Activated naive CD4-positive, alpha-beta T cell treated with anti-CD3 and anti-CD28 coated beads, Interleukin-2, amount 50 U/mL, for 72 hours (primary cell): ENCODE measurements around the gene INPP5D. TPM values are rescaled to one million over a fixed set of nuclear protein-coding genes. Genes with fewer than 3 reads are reported as not detected.
"Not testable (repeated sequence)": the region's sequence is repeated elsewhere in the genome, so short reads cannot be mapped to it uniquely, and the experiment has no call there.

Experiments
- ATAC-seq, 2 donors: fragments of 150-1000 bp; cut with Tn5 transposase; 2 replicates each; pipeline ENCODE4 v1.10.0; 2021; ENCODE audit warnings: mild to moderate bottlenecking in 2 of 2, moderate library complexity in 2 of 2
- DNase-seq, 2 donors: peaks; one replicate each; pipeline ENCODE4 v3.0.0; 2021 to 2022; ENCODE audit warnings: low spot score in 2 of 2
- H3K27ac Mint-ChIP-seq, 2 donors: one replicate each; pipeline ENCODE4 v1.8.0; 2022; ENCODE audit warnings: mild to moderate bottlenecking in 2 of 2, mixed read lengths in 2 of 2
- H3K36me3 Mint-ChIP-seq, 2 donors: one replicate each; pipeline ENCODE4 v1.8.0; 2022; ENCODE audit warnings: mixed read lengths in 2 of 2
- H3K9me3 Mint-ChIP-seq, 2 donors: one replicate each; pipeline ENCODE4 v1.8.0; 2022; ENCODE audit warnings: mixed read lengths in 2 of 2
- total RNA-seq, 2 donors: library from RNA; stranded (reverse); gene quantifications; one replicate each; pipeline ENCODE4 v1.2.3, GENCODE V29; 2022

The INPP5D gene
- total RNA-seq, 2 donors from 2014 or later, result 70.7 to 71.1 TPM

- DNase-seq, ATAC-seq, H3K9me3 Mint-ChIP-seq: not testable (repeated sequence)
- H3K27ac Mint-ChIP-seq, result peak overlapping the region in 1 of 2 donors; percentile 37
- H3K36me3 Mint-ChIP-seq, result peaks cover 13 to 32% of the 10 kb centered on the region in 2 donors
Measured at GRCh38 chr2:233123576-233123975, 63.4 kb downstream of the INPP5D start.

- ATAC-seq, result no peak
- DNase-seq, result no peak
- H3K27ac Mint-ChIP-seq, result peak overlapping the region in 1 of 2 donors; percentile 48
- H3K36me3 Mint-ChIP-seq, result peaks cover 10 to 25% of the 10 kb centered on the region in 2 donors
- H3K9me3 Mint-ChIP-seq, result no peaks in the 10 kb centered on the region
Measured at GRCh38 chr2:233124421-233125080, 64.4 kb downstream of the INPP5D start.

GRCh38 chr2:233125455-233126065 lies 65.4 kb downstream of the INPP5D start:
- no peak for ATAC-seq
- no peak for DNase-seq
- peaks cover 10 to 31% of the 10 kb centered on the region in 2 donors for H3K36me3 Mint-ChIP-seq
- no peaks in the 10 kb centered on the region for H3K9me3 Mint-ChIP-seq
- peak overlapping the region in 1 of 2 donors; percentile 48 for H3K27ac Mint-ChIP-seq

GRCh38 chr2:233129351-233129978 lies 69.3 kb downstream of the INPP5D start:
- Mint-ChIP-seq H3K36me3 (peaks cover 27 to 43% of the 10 kb centered on the region in 2 donors), H3K9me3 (peaks cover 3 to 7% of the 10 kb centered on the region in 2 donors), H3K27ac (peak overlapping the region; percentile 36 to 66)
- no peak for ATAC-seq
- no peak for DNase-seq

- no peak for ATAC-seq
- peaks cover 30 to 48% of the 10 kb centered on the region in 2 donors for H3K36me3 Mint-ChIP-seq
- H3K27ac Mint-ChIP-seq, result peak overlapping the region in 1 of 2 donors; percentile 66
Measured at GRCh38 chr2:233130024-233130423, 69.9 kb downstream of the INPP5D start.

GRCh38 chr2:233130481-233131020 lies 70.4 kb downstream of the INPP5D start:
- no peak for DNase-seq
- ATAC-seq, result no peak
- peak overlapping the region; percentile 24 to 66 for H3K27ac Mint-ChIP-seq
- H3K36me3 Mint-ChIP-seq, result peaks cover 30 to 49% of the 10 kb centered on the region in 2 donors
- peaks cover 4 to 9% of the 10 kb centered on the region in 2 donors for H3K9me3 Mint-ChIP-seq

More at GRCh38 chr2:233130024-233130423, 69.9 kb downstream of the INPP5D start:
- DNase-seq, result no peak
- H3K9me3 Mint-ChIP-seq, result peaks cover 4 to 9% of the 10 kb centered on the region in 2 donors

- DNase-seq (no peak), ATAC-seq (no peak)
- peaks cover 4 to 9% of the 10 kb centered on the region in 2 donors for H3K9me3 Mint-ChIP-seq
- H3K36me3 Mint-ChIP-seq, result peaks cover 30 to 57% of the 10 kb centered on the region in 2 donors
- H3K27ac Mint-ChIP-seq, result peak overlapping the region in 1 of 2 donors; percentile 58
Measured at GRCh38 chr2:233131936-233132720, 72.0 kb downstream of the INPP5D start.

GRCh38 chr2:233133239-233133638 lies 73.1 kb downstream of the INPP5D start:
- no peak for ATAC-seq
- Mint-ChIP-seq H3K27ac (peak overlapping the region in 1 of 2 donors; percentile 69), H3K36me3 (peaks cover 30 to 57% of the 10 kb centered on the region in 2 donors), H3K9me3 (peaks cover 4 to 9% of the 10 kb centered on the region in 2 donors)
- no peak for DNase-seq

GRCh38 chr2:233135421-233135820 lies 75.3 kb downstream of the INPP5D start:
- peaks cover 30 to 52% of the 10 kb centered on the region in 2 donors for H3K36me3 Mint-ChIP-seq
- no peak overlapping the region for H3K27ac Mint-ChIP-seq
- DNase-seq (no peak), ATAC-seq (no peak)
- H3K9me3 Mint-ChIP-seq, result peaks cover 4 to 9% of the 10 kb centered on the region in 2 donors

GRCh38 chr2:233137040-233137439 lies 76.9 kb downstream of the INPP5D start:
- ATAC-seq, result no peak
- H3K27ac Mint-ChIP-seq, result no peak overlapping the region
- H3K36me3 Mint-ChIP-seq, result peaks cover 27 to 57% of the 10 kb centered on the region in 2 donors
- H3K9me3 Mint-ChIP-seq, result peaks cover 4 to 9% of the 10 kb centered on the region in 2 donors
- no peak for DNase-seq

GRCh38 chr2:233140077-233140585 lies 80.0 kb downstream of the INPP5D start:
- no peak for ATAC-seq
- no peak for DNase-seq
- Mint-ChIP-seq H3K27ac (peak overlapping the region in 1 of 2 donors; percentile 84), H3K36me3 (peaks cover 7 to 57% of the 10 kb centered on the region in 2 donors), H3K9me3 (no peaks in the 10 kb centered on the region)

- peaks cover 7 to 55% of the 10 kb centered on the region in 2 donors for H3K36me3 Mint-ChIP-seq
- no peaks in the 10 kb centered on the region for H3K9me3 Mint-ChIP-seq
- no peak for ATAC-seq
- no peak for DNase-seq
- peak overlapping the region in 1 of 2 donors; percentile 66 for H3K27ac Mint-ChIP-seq
Measured at GRCh38 chr2:233140978-233141377, 80.8 kb downstream of the INPP5D start.

- H3K27ac Mint-ChIP-seq, result peak overlapping the region; percentile 66 to 88
- peaks cover 7 to 46% of the 10 kb centered on the region in 2 donors for H3K36me3 Mint-ChIP-seq
- no peaks in the 10 kb centered on the region for H3K9me3 Mint-ChIP-seq
Measured at GRCh38 chr2:233141901-233142300, 81.8 kb downstream of the INPP5D start.

GRCh38 chr2:233142355-233142897 lies 82.3 kb downstream of the INPP5D start:
- H3K36me3 Mint-ChIP-seq, result peaks cover 7 to 46% of the 10 kb centered on the region in 2 donors
- ATAC-seq (peak; percentile 66 to 88), DNase-seq (no peak)
- no peaks in the 10 kb centered on the region for H3K9me3 Mint-ChIP-seq
- H3K27ac Mint-ChIP-seq, result peak overlapping the region; percentile 66 to 88

More at GRCh38 chr2:233141901-233142300, 81.8 kb downstream of the INPP5D start:
- DNase-seq (no peak), ATAC-seq (peak; percentile 23 to 33)

GRCh38 chr2:233143700-233144331 lies 83.7 kb downstream of the INPP5D start:
- ATAC-seq (no peak), DNase-seq (no peak)
- H3K27ac Mint-ChIP-seq, result peak overlapping the region; percentile 34 to 66
- H3K9me3 Mint-ChIP-seq, result no peaks in the 10 kb centered on the region
- H3K36me3 Mint-ChIP-seq, result peaks cover 13 to 56% of the 10 kb centered on the region in 2 donors
